GM13977 (cell line): ENCODE measurements around the gene KCNG3.

Experiments used
- DNase-seq: peaks from one replicate; pipeline ENCODE4 v3.0.0; 2012; ENCODE audit warnings: low spot score
- in situ Hi-C: fragments of 300-500 bp; cut with MboI; formaldehyde crosslinking; loops from one replicate; pipeline ENCODE4 v1.12.0; 2022; ENCODE audit warnings: low sequenced_read_pairs, low pct_unique_long_range_greater_than_20kb, mixed read lengths, inconsistent platforms; ENCODE audit not compliant: unreplicated experiment
- TF ChIP-seq, protein P1 (sequence below): IDR thresholded peaks from 2 replicates; pipeline ENCODE4 v1.5.1; 2012; ENCODE audit warnings: mild to moderate bottlenecking, control low read depth; ENCODE audit not compliant: insufficient read depth; ENCODE audit errors: extremely low read depth, missing control alignments

The KCNG3 gene

DNA sequence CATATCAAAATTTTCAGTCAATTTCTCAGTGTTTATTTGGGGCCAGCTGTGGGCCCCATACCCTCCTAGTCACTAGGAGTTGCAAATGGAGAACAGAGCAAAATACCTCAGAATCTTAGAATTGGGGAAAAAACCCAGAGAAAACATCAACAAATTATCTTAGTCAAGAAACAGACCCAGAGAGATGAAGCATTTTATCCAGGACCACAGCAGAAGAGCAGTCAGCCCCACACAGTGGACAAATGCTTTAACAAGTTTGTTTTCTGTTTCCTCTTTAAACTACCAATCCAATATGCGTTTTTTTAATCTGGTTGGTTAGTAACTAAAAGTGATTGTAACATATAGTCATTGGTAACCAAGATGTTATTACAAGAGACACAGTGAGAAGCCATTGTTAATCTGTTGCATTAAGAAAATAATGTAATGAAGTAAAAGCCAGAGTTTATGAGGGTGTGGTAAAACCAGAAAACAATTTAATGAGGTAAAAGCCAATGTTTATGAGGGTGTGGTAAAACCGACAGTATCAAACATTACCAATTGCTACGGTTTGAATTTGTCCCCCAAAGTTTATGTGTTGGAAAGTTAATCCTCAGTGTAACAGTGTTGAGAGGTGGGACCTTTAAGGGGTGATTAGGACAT is 72.1 kb downstream of the KCNG3 start:
- in situ Hi-C loops, result no loop called here
- no peak for DNase-seq
- TF ChIP-seq, protein P1, sequence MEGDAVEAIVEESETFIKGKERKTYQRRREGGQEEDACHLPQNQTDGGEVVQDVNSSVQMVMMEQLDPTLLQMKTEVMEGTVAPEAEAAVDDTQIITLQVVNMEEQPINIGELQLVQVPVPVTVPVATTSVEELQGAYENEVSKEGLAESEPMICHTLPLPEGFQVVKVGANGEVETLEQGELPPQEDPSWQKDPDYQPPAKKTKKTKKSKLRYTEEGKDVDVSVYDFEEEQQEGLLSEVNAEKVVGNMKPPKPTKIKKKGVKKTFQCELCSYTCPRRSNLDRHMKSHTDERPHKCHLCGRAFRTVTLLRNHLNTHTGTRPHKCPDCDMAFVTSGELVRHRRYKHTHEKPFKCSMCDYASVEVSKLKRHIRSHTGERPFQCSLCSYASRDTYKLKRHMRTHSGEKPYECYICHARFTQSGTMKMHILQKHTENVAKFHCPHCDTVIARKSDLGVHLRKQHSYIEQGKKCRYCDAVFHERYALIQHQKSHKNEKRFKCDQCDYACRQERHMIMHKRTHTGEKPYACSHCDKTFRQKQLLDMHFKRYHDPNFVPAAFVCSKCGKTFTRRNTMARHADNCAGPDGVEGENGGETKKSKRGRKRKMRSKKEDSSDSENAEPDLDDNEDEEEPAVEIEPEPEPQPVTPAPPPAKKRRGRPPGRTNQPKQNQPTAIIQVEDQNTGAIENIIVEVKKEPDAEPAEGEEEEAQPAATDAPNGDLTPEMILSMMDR, result no peak

DNA sequence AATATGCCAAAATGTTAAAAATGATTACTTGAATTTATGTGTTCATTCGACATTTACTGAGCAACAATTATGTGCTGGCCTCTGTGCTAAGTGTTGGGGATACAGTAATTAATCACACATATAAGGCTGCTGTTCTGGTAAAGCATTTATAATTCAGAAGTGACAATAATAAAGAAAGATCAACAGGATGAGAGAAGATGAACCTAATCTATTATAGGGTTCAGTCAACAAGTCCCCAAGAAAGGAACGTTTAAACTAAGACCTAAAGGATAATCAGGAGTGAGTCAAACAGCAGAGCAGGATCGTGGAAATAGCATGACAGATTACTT is 72.7 kb downstream of the KCNG3 start:
- TF ChIP-seq, protein P1, result no peak
- DNase-seq, result no peak
- in situ Hi-C loops, result no loop called here

DNA sequence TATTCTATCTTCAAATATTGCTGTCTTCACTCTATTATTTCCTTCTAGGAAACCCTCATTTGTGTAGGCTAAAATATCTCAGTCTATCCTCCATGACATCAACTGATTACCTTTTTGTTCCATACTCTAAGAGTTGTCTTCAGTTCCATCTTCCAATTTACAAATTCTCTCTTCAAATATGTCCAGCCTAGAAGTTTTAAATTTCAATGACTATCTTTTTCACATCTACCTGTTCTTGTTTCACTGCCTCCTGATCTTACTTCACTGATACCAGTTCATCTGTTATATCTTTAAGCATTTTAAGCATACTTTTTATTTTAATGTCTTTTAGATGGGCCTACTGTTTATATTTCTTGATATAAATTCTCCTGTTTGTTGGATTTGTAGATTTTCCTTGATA is 79.1 kb downstream of the KCNG3 start:
- in situ Hi-C loops, result no loop called here
- TF ChIP-seq, protein P1, result no peak
- no peak for DNase-seq

DNA sequence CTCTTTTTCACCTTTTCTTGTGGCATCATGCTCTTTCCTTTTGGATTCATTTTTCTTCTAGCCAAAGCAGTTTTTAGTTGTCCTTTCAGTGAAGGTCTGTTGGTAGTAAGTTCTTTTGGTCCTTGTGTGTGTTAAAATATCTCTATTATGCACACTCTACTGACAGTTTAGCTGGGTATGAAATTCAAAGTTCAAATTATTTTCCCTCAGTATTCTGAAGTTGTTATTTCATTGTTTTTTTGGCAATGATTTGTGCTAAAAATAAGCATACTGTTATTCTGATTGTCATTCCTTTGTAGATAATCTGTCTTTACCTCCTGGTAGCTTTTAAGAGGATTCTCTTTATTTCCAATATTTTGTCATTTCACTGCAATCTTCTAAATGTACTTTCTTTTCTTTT is 79.6 kb downstream of the KCNG3 start:
- in situ Hi-C loops, result no loop called here
- TF ChIP-seq, protein P1, result no peak
- DNase-seq, result no peak

DNA sequence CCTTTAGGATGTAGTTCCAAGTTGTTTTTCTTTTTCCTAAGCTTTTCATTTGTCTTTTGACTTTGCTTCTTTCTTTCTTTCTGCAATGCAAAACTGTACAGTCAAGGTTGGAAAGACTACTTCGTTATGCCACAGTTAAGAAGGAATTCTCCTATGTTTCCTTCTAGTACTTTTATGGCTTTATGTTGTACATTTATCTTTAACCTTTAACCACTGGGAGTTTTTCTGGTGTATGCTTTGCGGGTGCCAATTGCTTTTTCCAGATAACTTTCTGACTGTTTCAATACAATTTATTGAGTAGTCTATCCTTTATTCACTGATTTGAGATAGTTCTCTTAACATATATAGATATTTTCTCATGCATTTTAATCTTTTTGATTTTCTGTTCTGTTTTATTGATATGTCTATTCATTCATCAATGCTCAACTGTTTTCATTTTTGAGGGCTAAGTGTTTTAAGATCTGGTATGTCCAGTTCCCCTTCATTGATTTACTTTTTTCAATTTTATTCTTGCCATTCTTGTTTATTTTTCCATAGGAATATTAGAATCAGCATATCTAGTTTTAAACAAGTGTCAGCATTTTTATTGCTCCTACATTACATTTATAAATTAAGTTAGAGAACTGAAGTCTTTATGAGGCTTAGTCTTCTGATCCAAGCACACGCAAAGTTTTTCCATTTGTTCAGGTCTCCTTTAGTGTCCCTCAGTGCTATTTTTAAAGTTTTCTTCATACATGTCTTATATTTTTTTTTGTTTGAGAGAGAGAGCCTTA is 82.9 kb downstream of the KCNG3 start:
- TF ChIP-seq, protein P1, result no peak
- no peak for DNase-seq
- in situ Hi-C loops, result no loop called here

DNA sequence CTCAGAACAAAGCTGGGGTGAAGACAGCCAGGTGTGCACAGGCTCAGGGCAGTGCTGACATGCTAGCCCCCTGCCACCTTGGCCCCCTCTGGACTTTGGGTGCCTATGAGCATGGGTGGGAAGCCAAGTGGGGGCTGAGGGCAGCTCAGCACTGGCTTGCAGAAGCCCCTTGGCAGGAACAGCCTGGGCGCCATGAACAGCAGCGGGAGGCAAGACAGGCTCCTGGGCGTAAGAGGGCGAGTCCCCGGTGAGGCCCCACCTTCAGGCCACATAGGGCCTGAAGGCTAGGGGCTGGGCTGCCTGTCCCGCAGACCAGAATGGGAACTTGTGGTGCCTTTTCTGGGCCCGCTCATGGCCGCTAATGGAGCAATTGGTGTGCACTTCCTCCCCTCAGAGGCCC is 85.8 kb downstream of the KCNG3 start:
- TF ChIP-seq, protein P1, result no peak
- DNase-seq, result no peak
- in situ Hi-C loops, result no loop called here
